GM19240 (cell line): ENCODE results near the gene GABRD.
"Not testable (repeated sequence)": the region's sequence is repeated elsewhere in the genome, so short reads cannot be mapped to it uniquely, and the experiment has no call there.

ENCODE experiments used
- DNase-seq: peaks from one replicate; pipeline ENCODE4 v3.0.0; 2011; ENCODE audit warnings: low spot score; ENCODE audit not compliant: insufficient read length

GABRD gene

GRCh38 chr1:2019172-2019543, at the start of gene GABRD:
GABRD (plus strand) TSS chr1:2019345; CDS start chr1:2019424, 79 bp downstream.
- DNase-seq: no peak

- DNase-seq: no peak
Observed at GRCh38 chr1:1969505-1969900, 49.6 kb upstream of the GABRD start.

GRCh38 chr1:1969953-1970716, 49.0 kb upstream of the GABRD start:
- no peak for DNase-seq

- DNase-seq: no peak
Observed at GRCh38 chr1:1971017-1971416, 48.1 kb upstream of the GABRD start.

GRCh38 chr1:1971688-1972087, 47.5 kb upstream of the GABRD start:
- no peak for DNase-seq

GRCh38 chr1:1972976-1973715, 46.0 kb upstream of the GABRD start:
- DNase-seq: no peak

- no peak for DNase-seq
Observed at GRCh38 chr1:1973716-1974642, 45.2 kb upstream of the GABRD start.

GRCh38 chr1:1974834-1975233, 44.3 kb upstream of the GABRD start:
- no peak for DNase-seq

- no peak for DNase-seq
Observed at GRCh38 chr1:1975535-1975934, 43.6 kb upstream of the GABRD start.

GRCh38 chr1:1976031-1976430, 43.1 kb upstream of the GABRD start:
- DNase-seq: no peak

GRCh38 chr1:1978108-1978507, 41.0 kb upstream of the GABRD start:
- DNase-seq: no peak

GRCh38 chr1:1978690-1979481, 40.3 kb upstream of the GABRD start:
- DNase-seq: not testable (repeated sequence)

- DNase-seq: no peak
Observed at GRCh38 chr1:1979482-1980165, 39.5 kb upstream of the GABRD start.

- no peak for DNase-seq
Observed at GRCh38 chr1:1980467-1981141, 38.5 kb upstream of the GABRD start.

- DNase-seq: no peak
Observed at GRCh38 chr1:1981142-1981500, 38.0 kb upstream of the GABRD start.

- not testable (repeated sequence) for DNase-seq
Observed at GRCh38 chr1:1981631-1982327, 37.4 kb upstream of the GABRD start.

- no peak for DNase-seq
Observed at GRCh38 chr1:1982379-1983232, 36.5 kb upstream of the GABRD start.

- DNase-seq: no peak
Observed at GRCh38 chr1:1984560-1985070, 34.5 kb upstream of the GABRD start.
